ENCODE data around the gene FBN3. TPM values are rescaled to one million over a fixed set of nuclear protein-coding genes. Genes with fewer than 3 reads are reported as not detected.

Gene FBN3
- polyA plus RNA-seq, 1 donor (not counting 4 experiments of a cell fraction or from before 2014, with no cell fraction given) = not detected

GRCh38 chr19:8089664-8090601 is 59.5 kb downstream of the FBN3 start:
- Histone ChIP-seq H3K27me3 (ENCODE audit: control insufficient read depth, extremely low read depth, insufficient read depth, low read length) (no peaks in the 10 kb centered on the region), H3K36me3 (ENCODE audit: control insufficient read depth in 2 of 2, extremely low read depth in 1 of 2, insufficient read depth in 2 of 2, low read length in 2 of 2) (no peaks in the 10 kb centered on the region), H3K9me1 (ENCODE audit: control insufficient read depth, extremely low read depth, insufficient read depth, low read length) (no peaks in the 10 kb centered on the region), H2AFZ (ENCODE audit: control insufficient read depth, low read length) (no peak overlapping the region), H3K4me1 (ENCODE audit: control insufficient read depth, extremely low read depth, insufficient read depth, low read length) (no peaks in the 10 kb centered on the region), H3K4me2 (ENCODE audit: control insufficient read depth, extremely low read depth, insufficient read depth, low read depth, low read length) (no peak overlapping the region), H3K4me3 (ENCODE audit: control insufficient read depth in 2 of 3, extremely low read depth in 1 of 3, insufficient read depth in 2 of 3, low read depth in 1 of 3, low read length in 3 of 3) (no peak overlapping the region), H3K79me2 (ENCODE audit: control insufficient read depth, insufficient read depth, low read length) (no peaks in the 10 kb centered on the region), H3K9me3 (ENCODE audit: control insufficient read depth, low read depth, low read length) (peaks cover 4% of the 10 kb centered on the region), H4K20me1 (ENCODE audit: control insufficient read depth, extremely low read depth, insufficient read depth, low read length) (no peaks in the 10 kb centered on the region), H3K9ac (ENCODE audit: control insufficient read depth, extremely low read depth, insufficient read depth, low read length) (no peak overlapping the region), H3K27ac (ENCODE audit: control insufficient read depth, insufficient read depth, low read length) (no peak overlapping the region)
- no peak for FAIRE-seq
- no peak for TF ChIP-seq CTCF (optimal IDR thresholded peaks at IDR 0.05 in 1 of 3, IDR thresholded peaks at IDR 0.05 in 1 of 3, conservative IDR thresholded peaks at IDR 0.05 in 1 of 3; ENCODE audit: extremely low read depth in 1 of 3, insufficient read depth in 2 of 3, low read length in 3 of 3)
- TF ChIP-seq EZH2 (IDR thresholded peaks at IDR 0.05; ENCODE audit: low read length) = no peak
- dilution Hi-C loops (cut with MboI; ENCODE audit: extremely low pct_ligation_motif_present, low sequenced_read_pairs) = no loop called here
- DNase-seq (ENCODE audit: low read depth, low spot score) = no peak

- dilution Hi-C loops (cut with MboI; ENCODE audit: extremely low pct_ligation_motif_present, low sequenced_read_pairs) = no loop called here
- TF ChIP-seq EZH2 (IDR thresholded peaks at IDR 0.05; ENCODE audit: low read length) (no peak), CTCF (optimal IDR thresholded peaks at IDR 0.05 in 1 of 3, IDR thresholded peaks at IDR 0.05 in 1 of 3, conservative IDR thresholded peaks at IDR 0.05 in 1 of 3; ENCODE audit: extremely low read depth in 1 of 3, insufficient read depth in 2 of 3, low read length in 3 of 3) (no peak)
- H3K27me3 ChIP-seq (ENCODE audit: control insufficient read depth, extremely low read depth, insufficient read depth, low read length) = no peaks in the 10 kb centered on the region
- no peak overlapping the region for H2AFZ ChIP-seq (ENCODE audit: control insufficient read depth, low read length)
- FAIRE-seq (no peak), DNase-seq (ENCODE audit: low read depth, low spot score) (no peak)
- no peaks in the 10 kb centered on the region for H3K4me1 ChIP-seq (ENCODE audit: control insufficient read depth, extremely low read depth, insufficient read depth, low read length)
- no peak overlapping the region for H3K27ac ChIP-seq (ENCODE audit: control insufficient read depth, insufficient read depth, low read length)
- no peaks in the 10 kb centered on the region for H3K36me3 ChIP-seq (ENCODE audit: control insufficient read depth in 2 of 2, extremely low read depth in 1 of 2, insufficient read depth in 2 of 2, low read length in 2 of 2)
- no peaks in the 10 kb centered on the region for H3K9me1 ChIP-seq (ENCODE audit: control insufficient read depth, extremely low read depth, insufficient read depth, low read length)
- H3K9ac ChIP-seq (ENCODE audit: control insufficient read depth, extremely low read depth, insufficient read depth, low read length) = no peak overlapping the region
- H3K4me3 ChIP-seq (ENCODE audit: control insufficient read depth in 2 of 3, extremely low read depth in 1 of 3, insufficient read depth in 2 of 3, low read depth in 1 of 3, low read length in 3 of 3) = no peak overlapping the region
- H3K4me2 ChIP-seq (ENCODE audit: control insufficient read depth, extremely low read depth, insufficient read depth, low read depth, low read length) = no peak overlapping the region
- H4K20me1 ChIP-seq (ENCODE audit: control insufficient read depth, extremely low read depth, insufficient read depth, low read length) = no peaks in the 10 kb centered on the region
- peaks cover 4% of the 10 kb centered on the region for H3K9me3 ChIP-seq (ENCODE audit: control insufficient read depth, low read depth, low read length)
- H3K79me2 ChIP-seq (ENCODE audit: control insufficient read depth, insufficient read depth, low read length) = no peaks in the 10 kb centered on the region
Observed at GRCh38 chr19:8088752-8089663, 60.4 kb downstream of the FBN3 start.

Data from keratinocyte (primary cell).